Heart left ventricle (tissue), 16 donors: Measurements from ENCODE around the gene TNFAIP3. TPM values are rescaled to one million over a fixed set of nuclear protein-coding genes. Genes with fewer than 3 reads are reported as not detected.

Experiments
- ATAC-seq, 4 donors: fragments of 200-7000 bp; cut with Tn5 transposase; one replicate each; pipeline ENCODE4 v1.9.1; 2020 to 2022; ENCODE audit warnings: moderate library complexity in 4 of 4, mild to moderate bottlenecking in 3 of 4, moderate number of reproducible peaks in 1 of 4
- DNase-seq, 5 donors: peaks; one replicate each; pipeline ENCODE4 v3.0.0-alpha.2; 2020
- H3K27ac ChIP-seq, 12 donors: fragments of 200-600 bp; sonication (generic) in 4 of 12; one replicate each; pipeline versions ENCODE4 v1.5.0 to v1.8.0; 2016 to 2022; ENCODE audit warnings: mild to moderate bottlenecking in 2 of 12
- H3K27me3 ChIP-seq, 9 donors: fragments of 200-600 bp; sonication (generic) in 2 of 9; one replicate each; pipeline versions ENCODE4 v1.5.1 to v1.8.0; 2016 to 2022; ENCODE audit warnings: mild to moderate bottlenecking in 3 of 9
- H3K36me3 ChIP-seq, 9 donors: fragments of 200-600 bp; sonication (generic) in 2 of 9; one replicate each; pipeline versions ENCODE4 v1.5.0 to v1.8.0; 2018 to 2022; ENCODE audit warnings: mild to moderate bottlenecking in 2 of 9
- H3K4me1 ChIP-seq, 12 donors: fragments of 200-600 bp; sonication (generic) in 4 of 12; one replicate each; pipeline versions ENCODE4 v1.5.0 to v1.8.0; 2016 to 2022; ENCODE audit warnings: mild to moderate bottlenecking in 3 of 12
- H3K4me3 ChIP-seq, 12 donors: fragments of 200-600 bp; sonication (generic) in 4 of 12; one replicate each; pipeline versions ENCODE4 v1.5.0 to v1.8.0; 2017 to 2022; ENCODE audit warnings: mild to moderate bottlenecking in 9 of 12, moderate library complexity in 4 of 12
- H3K9me3 ChIP-seq, 12 donors: fragments of 200-600 bp; sonication (generic) in 4 of 12; one replicate each; pipeline versions ENCODE4 v1.5.0 to v1.8.0; 2016 to 2022; ENCODE audit warnings: mild to moderate bottlenecking in 1 of 12
- CTCF ChIP-seq, 12 donors: fragments of 200-600 bp; sonication (generic) in 4 of 12; IDR thresholded peaks; one replicate each; pipeline versions ENCODE4 v1.5.0 to v1.8.0; 2018 to 2022; ENCODE audit warnings: antibody characterized with exemption in 12 of 12, mild to moderate bottlenecking in 5 of 12
- POLR2A ChIP-seq, 2 donors: fragments of 450-650 bp; IDR thresholded peaks; one replicate each; pipeline ENCODE4 v1.6.1; 2017; ENCODE audit warnings: antibody characterized with exemption in 2 of 2, mild to moderate bottlenecking in 2 of 2, moderate library complexity in 2 of 2
- WGBS, 4 donors: extraction: QIAGEN DNeasy Blood & Tissue Kit in 2 of 4; methylation state at CpG; one replicate each; pipeline versions ENCODE4 v1.1.5 to v1.1.7; 2013 to 2018; 5-methylcytosine and 5-hydroxymethylcytosine counted together
- intact Hi-C, 10 donors: fragments of 100-400 bp; cut with DNase I; formaldehyde crosslinking; loops; one replicate each; pipeline versions ENCODE4 v1.11.1 to v1.14.2; 2022
- polyA plus RNA-seq, 2 donors: library from polyadenylated mRNA; stranded (reverse); fragments of 200-250 nt; gene quantifications; one replicate each; pipeline ENCODE4 v1.2.3, GENCODE V29; 2013
- total RNA-seq, 9 donors: library from RNA; depleted of rRNA in 2 of 9; stranded (reverse); fragments of >200 nt in 2 of 9; fragmentation: NEBNext Ultra II Directional in 3 of 9; extraction: Animal tissue kit (Norgen Biotek cat#: 25700) in 3 of 9; gene quantifications; one replicate each; pipeline versions ENCODE4 v1.1.0 to v1.2.4, GENCODE V29; 2016 to 2023
- donor health status: ischemic (EF 13 %, LVEDD 7.1; RV severe dilation, severe dysfunction).
- donor health status: healthy with polysubstance abuse.
- donor health status: DM: no; HTN: yes; CAD: no.
- donor health status: DM: no; HTN: no; CAD: no.
- donor health status: ischemic (EF 25% LVEDD 6.9; RV normal size, moderate dysfunction).
- donor health status: ischemic (EF 25% LVEDD 5.7; RV mildly dilated, moderate dysfunction).
- donor health status: healthy.
- donor health status: DM: yes; HTN: yes; CAD: no.
- donor health status: ischemic (EF 35%, LVEDD 5.7; RV mildly dilated, moderate dysfunction).
- donor health status: nonischemic (EF 11% LVEDD 7.7; RV severe dilation, severe dysfunction).
- donor health status: DM: yes; HTN: yes; CAD: no.
- donor health status: PGD.
- donor health status: ischemic (EF 29% LVEDD 5.4; RV normal size, mild dysfunction).
- donor health status: nonischemic (EF 23%, LVEDD 6.1; RV moderate dilation, normal function).

The TNFAIP3 gene
- total and polyA plus RNA-seq, 11 donors = 3.0 to 33.7 (median 4.7) TPM

GRCh38 chr6:137860394-137861005 lies 6.6 kb upstream of the TNFAIP3 start:
- peaks cover 0 to 28% (median 0%) of the 10 kb centered on the region in 12 donors for H3K4me1 ChIP-seq
- intact Hi-C loops = loop anchor here in 1 of 10 donors (10.0 kb wide), 1 partner anchor 56 kb away; no protein-coding TSS in a partner anchor
- no peaks in the 10 kb centered on the region for H3K27me3 ChIP-seq
- H3K9me3 ChIP-seq = no peaks in the 10 kb centered on the region
- ATAC-seq (no peak), DNase-seq (no peak)
- peak overlapping the region in 1 of 12 donors; percentile 78 for H3K27ac ChIP-seq
- TF ChIP-seq POLR2A (IDR thresholded peaks at IDR 0.05) (no peak), CTCF (IDR thresholded peaks at IDR 0.05) (no peak)
- WGBS, 4 donors = 76 to 79% (median 78%) methylated on average over 3 of the region's 3 CpGs
- H3K36me3 ChIP-seq = no peaks in the 10 kb centered on the region
- H3K4me3 ChIP-seq = no peak overlapping the region

GRCh38 chr6:137861550-137862337 lies 5.3 kb upstream of the TNFAIP3 start:
- TF ChIP-seq CTCF (IDR thresholded peaks at IDR 0.05) (no peak), POLR2A (IDR thresholded peaks at IDR 0.05) (no peak)
- Histone ChIP-seq H3K36me3 (no peaks in the 10 kb centered on the region), H3K4me1 (peaks cover 0 to 38% (median 5%) of the 10 kb centered on the region in 12 donors), H3K27me3 (no peaks in the 10 kb centered on the region), H3K9me3 (no peaks in the 10 kb centered on the region), H3K27ac (peak overlapping the region in 1 of 12 donors; percentile 78), H3K4me3 (no peak overlapping the region)
- no peak for ATAC-seq
- 86 to 91% (median 89%) methylated on average over 3 of the region's 3 CpGs for WGBS, 4 donors
- intact Hi-C loops = loop anchor here in 1 of 10 donors (10.0 kb wide), 1 partner anchor 57 kb away; no protein-coding TSS in a partner anchor
- no peak for DNase-seq

- WGBS, 4 donors = 70 to 76% (median 73%) methylated on average over 5 of the region's 5 CpGs
- Histone ChIP-seq H3K36me3 (no peaks in the 10 kb centered on the region), H3K4me1 (peaks cover 0 to 38% (median 5%) of the 10 kb centered on the region in 12 donors), H3K4me3 (no peak overlapping the region), H3K9me3 (no peaks in the 10 kb centered on the region), H3K27ac (peak overlapping the region in 3 of 12 donors; percentile 28 to 78 (median 36)), H3K27me3 (no peaks in the 10 kb centered on the region)
- DNase-seq (no peak), ATAC-seq (no peak)
- TF ChIP-seq POLR2A (IDR thresholded peaks at IDR 0.05) = no peak
- no peak for TF ChIP-seq CTCF (IDR thresholded peaks at IDR 0.05)
- intact Hi-C loops = loop anchor here in 1 of 10 donors (10.0 kb wide), 1 partner anchor 58 kb away; no protein-coding TSS in a partner anchor
These were observed 4.5 kb upstream of the TNFAIP3 start for GRCh38 chr6:137862419-137863090.
